ENCODE results near the gene MEI1.

- TF ChIP-seq CTCF (IDR thresholded peaks at IDR 0.05) (no peak), ZFX (IDR thresholded peaks at IDR 0.05; ENCODE audit: borderline replicate concordance) (no peak)
Measured at GRCh38 chr22:41758231-41758630, 58.9 kb downstream of the MEI1 start.

All from 22Rv1 (cell line).